ENCODE data around the gene SCAF8.

DNA sequence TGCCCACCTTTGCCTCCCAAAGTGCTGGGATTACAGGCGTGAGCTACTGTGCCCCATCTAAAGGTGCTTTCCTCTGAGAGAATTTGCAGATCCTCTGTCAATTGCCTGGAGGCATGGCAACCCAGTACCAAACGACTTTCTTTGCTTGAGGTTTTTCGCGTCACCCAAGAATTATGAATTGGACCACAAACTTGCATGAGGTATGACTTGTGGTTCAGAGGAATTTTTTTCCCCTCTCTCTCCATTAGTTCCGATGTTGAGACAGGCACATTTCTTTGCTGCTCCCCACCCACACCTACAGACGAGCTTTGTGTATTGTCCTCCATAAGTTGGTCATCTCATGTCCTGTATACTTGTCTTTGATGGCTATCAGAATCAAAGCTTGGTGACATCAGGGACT, 11.8 kb upstream of the SCAF8 start:
- TF ChIP-seq, protein P1, sequence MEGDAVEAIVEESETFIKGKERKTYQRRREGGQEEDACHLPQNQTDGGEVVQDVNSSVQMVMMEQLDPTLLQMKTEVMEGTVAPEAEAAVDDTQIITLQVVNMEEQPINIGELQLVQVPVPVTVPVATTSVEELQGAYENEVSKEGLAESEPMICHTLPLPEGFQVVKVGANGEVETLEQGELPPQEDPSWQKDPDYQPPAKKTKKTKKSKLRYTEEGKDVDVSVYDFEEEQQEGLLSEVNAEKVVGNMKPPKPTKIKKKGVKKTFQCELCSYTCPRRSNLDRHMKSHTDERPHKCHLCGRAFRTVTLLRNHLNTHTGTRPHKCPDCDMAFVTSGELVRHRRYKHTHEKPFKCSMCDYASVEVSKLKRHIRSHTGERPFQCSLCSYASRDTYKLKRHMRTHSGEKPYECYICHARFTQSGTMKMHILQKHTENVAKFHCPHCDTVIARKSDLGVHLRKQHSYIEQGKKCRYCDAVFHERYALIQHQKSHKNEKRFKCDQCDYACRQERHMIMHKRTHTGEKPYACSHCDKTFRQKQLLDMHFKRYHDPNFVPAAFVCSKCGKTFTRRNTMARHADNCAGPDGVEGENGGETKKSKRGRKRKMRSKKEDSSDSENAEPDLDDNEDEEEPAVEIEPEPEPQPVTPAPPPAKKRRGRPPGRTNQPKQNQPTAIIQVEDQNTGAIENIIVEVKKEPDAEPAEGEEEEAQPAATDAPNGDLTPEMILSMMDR (IDR thresholded peaks at IDR 0.05 in 2 of 3, conservative IDR thresholded peaks at IDR 0.05 in 1 of 3; ENCODE audit: insufficient read depth in 2 of 3, low read depth in 1 of 3, low read length in 3 of 3), result no peak
- TF ChIP-seq ATF7 (IDR thresholded peaks at IDR 0.05), result no peak
- TF ChIP-seq EGR1 (conservative IDR thresholded peaks at IDR 0.05), result no peak
- TF ChIP-seq, protein P2, sequence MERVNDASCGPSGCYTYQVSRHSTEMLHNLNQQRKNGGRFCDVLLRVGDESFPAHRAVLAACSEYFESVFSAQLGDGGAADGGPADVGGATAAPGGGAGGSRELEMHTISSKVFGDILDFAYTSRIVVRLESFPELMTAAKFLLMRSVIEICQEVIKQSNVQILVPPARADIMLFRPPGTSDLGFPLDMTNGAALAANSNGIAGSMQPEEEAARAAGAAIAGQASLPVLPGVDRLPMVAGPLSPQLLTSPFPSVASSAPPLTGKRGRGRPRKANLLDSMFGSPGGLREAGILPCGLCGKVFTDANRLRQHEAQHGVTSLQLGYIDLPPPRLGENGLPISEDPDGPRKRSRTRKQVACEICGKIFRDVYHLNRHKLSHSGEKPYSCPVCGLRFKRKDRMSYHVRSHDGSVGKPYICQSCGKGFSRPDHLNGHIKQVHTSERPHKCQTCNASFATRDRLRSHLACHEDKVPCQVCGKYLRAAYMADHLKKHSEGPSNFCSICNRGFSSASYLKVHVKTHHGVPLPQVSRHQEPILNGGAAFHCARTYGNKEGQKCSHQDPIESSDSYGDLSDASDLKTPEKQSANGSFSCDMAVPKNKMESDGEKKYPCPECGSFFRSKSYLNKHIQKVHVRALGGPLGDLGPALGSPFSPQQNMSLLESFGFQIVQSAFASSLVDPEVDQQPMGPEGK (CRISPR knock-in tag; IDR thresholded peaks at IDR 0.05; ENCODE audit: borderline replicate concordance), result no peak
- no peak for TF ChIP-seq ADNP (tag; IDR thresholded peaks at IDR 0.05)
- no peak for TF ChIP-seq MED1 (CRISPR knock-in tag; IDR thresholded peaks at IDR 0.05; ENCODE audit: borderline replicate concordance)
- TF ChIP-seq POLR2A (conservative IDR thresholded peaks at IDR 0.05), result no peak
- TF ChIP-seq ZNF282 (CRISPR knock-in tag; IDR thresholded peaks at IDR 0.05), result no peak
- TF ChIP-seq NR2C2 (CRISPR knock-in tag; IDR thresholded peaks at IDR 0.05), result no peak
- no peak for TF ChIP-seq NR2C2 (tag; IDR thresholded peaks at IDR 0.05)

Measured in K562 (cell line).